Activated T-helper 1 cell treated with anti-CD3 and anti-CD28 coated beads, Interleukin-12 subunit alpha, Interleukin-12 subunit beta, Interleukin-2, Interleukin-4 antibody, amounts not matched to agents 30 ng/mL and 10 ng/mL and 1 ng/mL, durations not matched to agents 14 hours and 24 hours and 36 hours (primary cell): ENCODE results near the gene ACACB. TPM values are rescaled to one million over a fixed set of nuclear protein-coding genes. Genes with fewer than 3 reads are reported as not detected.

Experiments used
- DNase-seq: peaks from one replicate; pipeline ENCODE4 v3.0.0; 2021; ENCODE audit warnings: low spot score
- H3K27ac Mint-ChIP-seq: one replicate; pipeline ENCODE4 v1.8.0; 2021; ENCODE audit warnings: mild to moderate bottlenecking, mixed read lengths
- H3K27me3 Mint-ChIP-seq: one replicate; pipeline ENCODE4 v1.8.0; 2022; ENCODE audit warnings: mild to moderate bottlenecking, moderate library complexity, mixed read lengths; ENCODE audit not compliant: insufficient read depth
- H3K36me3 Mint-ChIP-seq: one replicate; pipeline ENCODE4 v1.8.0; 2021; ENCODE audit warnings: low read depth, mixed read lengths
- H3K4me1 Mint-ChIP-seq: one replicate; pipeline ENCODE4 v1.8.0; 2021; ENCODE audit warnings: low read depth, mixed read lengths
- H3K4me3 Mint-ChIP-seq: one replicate; pipeline ENCODE4 v1.8.0; 2021; ENCODE audit warnings: mild to moderate bottlenecking, moderate library complexity, mixed read lengths
- H3K9me3 Mint-ChIP-seq: one replicate; pipeline ENCODE4 v1.8.0; 2021; ENCODE audit warnings: mixed read lengths
- intact Hi-C: fragments of 100-400 bp; cut with micrococcal nuclease; formaldehyde crosslinking; loops from one replicate; pipeline ENCODE4 v1.15.1; 2024
- total RNA-seq: library from RNA; stranded (reverse); gene quantifications from 2 replicates; pipeline ENCODE4 v1.2.3, GENCODE V29; 2022

ACACB gene
- total RNA-seq, 1 donor from 2014 or later, result 6.9 TPM

GRCh38 chr12:109222062-109222461, 105.7 kb downstream of the ACACB start:
- no peak for DNase-seq
- no peak overlapping the region for H3K27ac Mint-ChIP-seq
- H3K4me3 Mint-ChIP-seq, result no peak overlapping the region
- no peaks in the 10 kb centered on the region for H3K36me3 Mint-ChIP-seq
- no peaks in the 10 kb centered on the region for H3K4me1 Mint-ChIP-seq
- intact Hi-C loops, result no loop called here
- H3K9me3 Mint-ChIP-seq, result no peaks in the 10 kb centered on the region
- no peaks in the 10 kb centered on the region for H3K27me3 Mint-ChIP-seq

GRCh38 chr12:109222496-109222895, 106.1 kb downstream of the ACACB start:
- Mint-ChIP-seq H3K36me3 (no peaks in the 10 kb centered on the region), H3K27me3 (no peaks in the 10 kb centered on the region), H3K9me3 (no peaks in the 10 kb centered on the region), H3K4me3 (no peak overlapping the region), H3K27ac (no peak overlapping the region), H3K4me1 (no peaks in the 10 kb centered on the region)
- intact Hi-C loops, result no loop called here
- DNase-seq, result no peak

- Mint-ChIP-seq H3K27me3 (no peaks in the 10 kb centered on the region), H3K9me3 (no peaks in the 10 kb centered on the region), H3K4me3 (no peak overlapping the region), H3K4me1 (no peaks in the 10 kb centered on the region), H3K27ac (no peak overlapping the region), H3K36me3 (no peaks in the 10 kb centered on the region)
- intact Hi-C loops, result no loop called here
- no peak for DNase-seq
Measured at GRCh38 chr12:109223211-109223610, 106.8 kb downstream of the ACACB start.

GRCh38 chr12:109223868-109224267, 107.5 kb downstream of the ACACB start:
- Mint-ChIP-seq H3K9me3 (no peaks in the 10 kb centered on the region), H3K27me3 (no peaks in the 10 kb centered on the region), H3K36me3 (no peaks in the 10 kb centered on the region), H3K4me1 (no peaks in the 10 kb centered on the region), H3K4me3 (no peak overlapping the region), H3K27ac (no peak overlapping the region)
- no peak for DNase-seq
- intact Hi-C loops, result no loop called here

- H3K27ac Mint-ChIP-seq, result no peak overlapping the region
- H3K27me3 Mint-ChIP-seq, result no peaks in the 10 kb centered on the region
- H3K4me3 Mint-ChIP-seq, result no peak overlapping the region
- DNase-seq, result no peak
- intact Hi-C loops, result no loop called here
- no peaks in the 10 kb centered on the region for H3K9me3 Mint-ChIP-seq
- no peaks in the 10 kb centered on the region for H3K4me1 Mint-ChIP-seq
- H3K36me3 Mint-ChIP-seq, result no peaks in the 10 kb centered on the region
Measured at GRCh38 chr12:109228664-109229063, 112.3 kb downstream of the ACACB start.

GRCh38 chr12:109230193-109230592, 113.8 kb downstream of the ACACB start:
- H3K36me3 Mint-ChIP-seq, result no peaks in the 10 kb centered on the region
- intact Hi-C loops, result no loop called here
- H3K9me3 Mint-ChIP-seq, result no peaks in the 10 kb centered on the region
- DNase-seq, result no peak
- H3K4me3 Mint-ChIP-seq, result no peak overlapping the region
- H3K27me3 Mint-ChIP-seq, result no peaks in the 10 kb centered on the region
- no peaks in the 10 kb centered on the region for H3K4me1 Mint-ChIP-seq
- no peak overlapping the region for H3K27ac Mint-ChIP-seq

GRCh38 chr12:109232731-109233130, 116.3 kb downstream of the ACACB start:
- no peaks in the 10 kb centered on the region for H3K9me3 Mint-ChIP-seq
- DNase-seq, result no peak
- H3K4me1 Mint-ChIP-seq, result no peaks in the 10 kb centered on the region
- intact Hi-C loops, result no loop called here
- H3K4me3 Mint-ChIP-seq, result no peak overlapping the region
- H3K27me3 Mint-ChIP-seq, result no peaks in the 10 kb centered on the region
- no peaks in the 10 kb centered on the region for H3K36me3 Mint-ChIP-seq
- no peak overlapping the region for H3K27ac Mint-ChIP-seq

- intact Hi-C loops, result no loop called here
- Mint-ChIP-seq H3K4me1 (no peaks in the 10 kb centered on the region), H3K36me3 (no peaks in the 10 kb centered on the region), H3K27ac (no peak overlapping the region), H3K9me3 (no peaks in the 10 kb centered on the region), H3K4me3 (no peak overlapping the region), H3K27me3 (no peaks in the 10 kb centered on the region)
- DNase-seq, result no peak
Measured at GRCh38 chr12:109234012-109234411, 117.6 kb downstream of the ACACB start.

GRCh38 chr12:109236257-109236656, 119.9 kb downstream of the ACACB start:
- Mint-ChIP-seq H3K27ac (no peak overlapping the region), H3K9me3 (no peaks in the 10 kb centered on the region), H3K27me3 (no peaks in the 10 kb centered on the region), H3K4me3 (no peak overlapping the region), H3K36me3 (no peaks in the 10 kb centered on the region), H3K4me1 (no peaks in the 10 kb centered on the region)
- intact Hi-C loops, result no loop called here
- DNase-seq, result no peak

- Mint-ChIP-seq H3K4me3 (no peak overlapping the region), H3K27ac (no peak overlapping the region), H3K36me3 (no peaks in the 10 kb centered on the region), H3K9me3 (no peaks in the 10 kb centered on the region), H3K27me3 (no peaks in the 10 kb centered on the region), H3K4me1 (no peaks in the 10 kb centered on the region)
- no peak for DNase-seq
- intact Hi-C loops, result no loop called here
Measured at GRCh38 chr12:109239179-109239578, 122.8 kb downstream of the ACACB start.

- Mint-ChIP-seq H3K27me3 (no peaks in the 10 kb centered on the region), H3K9me3 (no peaks in the 10 kb centered on the region), H3K36me3 (no peaks in the 10 kb centered on the region), H3K27ac (no peak overlapping the region), H3K4me1 (no peaks in the 10 kb centered on the region), H3K4me3 (no peak overlapping the region)
- intact Hi-C loops, result no loop called here
- no peak for DNase-seq
Measured at GRCh38 chr12:109239691-109240090, 123.3 kb downstream of the ACACB start.

GRCh38 chr12:109240365-109240764, 124.0 kb downstream of the ACACB start:
- Mint-ChIP-seq H3K9me3 (no peaks in the 10 kb centered on the region), H3K27ac (no peak overlapping the region), H3K4me3 (no peak overlapping the region), H3K36me3 (no peaks in the 10 kb centered on the region), H3K27me3 (no peaks in the 10 kb centered on the region), H3K4me1 (no peaks in the 10 kb centered on the region)
- intact Hi-C loops, result no loop called here
- no peak for DNase-seq

- Mint-ChIP-seq H3K9me3 (no peaks in the 10 kb centered on the region), H3K4me3 (no peak overlapping the region), H3K36me3 (no peaks in the 10 kb centered on the region), H3K27me3 (no peaks in the 10 kb centered on the region), H3K27ac (no peak overlapping the region), H3K4me1 (no peaks in the 10 kb centered on the region)
- no peak for DNase-seq
- intact Hi-C loops, result no loop called here
Measured at GRCh38 chr12:109241936-109242335, 125.5 kb downstream of the ACACB start.

- intact Hi-C loops, result no loop called here
Measured at GRCh38 chr12:109244073-109244472, 127.7 kb downstream of the ACACB start.

More at GRCh38 chr12:109244073-109244472, 127.7 kb downstream of the ACACB start:
- DNase-seq, result no peak
- Mint-ChIP-seq H3K36me3 (no peaks in the 10 kb centered on the region), H3K4me3 (no peak overlapping the region), H3K27ac (no peak overlapping the region), H3K27me3 (no peaks in the 10 kb centered on the region), H3K4me1 (no peaks in the 10 kb centered on the region), H3K9me3 (no peaks in the 10 kb centered on the region)
